Gastroesophageal sphincter (tissue), 4 donors: ENCODE results near the gene SUDS3. TPM values are rescaled to one million over a fixed set of nuclear protein-coding genes. Genes with fewer than 3 reads are reported as not detected.

Experiments
- ATAC-seq: fragments of 150-250 bp; one replicate; pipeline ENCODE4 v1.9.1; 2016; ENCODE audit warnings: mild to moderate bottlenecking, moderate library complexity
- H3K27ac ChIP-seq, 4 donors: fragments of 200-600 bp; sonication (generic) in 3 of 4; 1 replicate in 3 of 4; 2 replicates in 1 of 4; pipeline ENCODE4 v1.5.1; 2016 to 2019
- H3K27me3 ChIP-seq: fragments of 200-600 bp; sonication (generic); one replicate; pipeline ENCODE4 v1.5.1; 2019
- H3K36me3 ChIP-seq, 2 donors: fragments of 200-600 bp; sonication (generic); one replicate each; pipeline ENCODE4 v1.5.1; 2019; ENCODE audit warnings: control low read depth in 1 of 2
- H3K4me1 ChIP-seq, 3 donors: fragments of 200-600 bp; sonication (generic); 1 replicate in 2 of 3; 2 replicates in 1 of 3; pipeline ENCODE4 v1.5.1; 2016 to 2019; ENCODE audit warnings: control low read depth in 2 of 3
- H3K4me3 ChIP-seq, 2 donors: fragments of 200-600 bp; sonication (generic); one replicate each; pipeline ENCODE4 v1.5.1; 2019; ENCODE audit warnings: mild to moderate bottlenecking in 1 of 2, moderate library complexity in 1 of 2
- H3K9me3 ChIP-seq, 3 donors: fragments of 200-600 bp; sonication (generic); one replicate each; pipeline ENCODE4 v1.5.1; 2017 to 2019; ENCODE audit warnings: control low read depth in 2 of 3
- CTCF ChIP-seq, 4 experiments: fragments of 200-600 bp in 2 of 4; fragments of 450-650 bp in 2 of 4; sonication (generic) in 1 of 4; IDR thresholded peaks; one replicate each; pipeline ENCODE4 v1.5.1; 2017 to 2019; ENCODE audit warnings: antibody characterized with exemption in 4 of 4, mild to moderate bottlenecking in 2 of 4, moderate library complexity in 2 of 4
- EP300 ChIP-seq: sonication (generic); formaldehyde crosslinking; IDR thresholded peaks from one replicate; pipeline ENCODE4 v1.6.1; 2017; ENCODE audit warnings: antibody characterized with exemption, mild to moderate bottlenecking
- POLR2A ChIP-seq, 2 donors: fragments of 450-650 bp; IDR thresholded peaks; one replicate each; pipeline ENCODE4 v1.6.1; 2017; ENCODE audit warnings: antibody characterized with exemption in 2 of 2, mild to moderate bottlenecking in 2 of 2, moderate library complexity in 1 of 2
- POLR2AphosphoS5 ChIP-seq: sonication (generic); formaldehyde crosslinking; IDR thresholded peaks from one replicate; pipeline ENCODE4 v1.6.1; 2017; ENCODE audit warnings: antibody characterized with exemption
- WGBS, 2 donors: methylation state at CpG; one replicate each; pipeline ENCODE4 v1.1.5; 2018; ENCODE audit warnings: low coverage in 1 of 2; 5-methylcytosine and 5-hydroxymethylcytosine counted together
- total RNA-seq, 4 donors: library from RNA; depleted of rRNA; stranded (reverse); fragments of >200 nt; gene quantifications; one replicate each; pipeline ENCODE4 v1.1.0, GENCODE V29; 2016

The SUDS3 gene
- total RNA-seq, 4 donors from 2014 or later, result 57.2 to 65.5 (median 61.5) TPM

GRCh38 chr12:118377884-118378470 lies 1.6 kb downstream of the SUDS3 start:
- peaks cover 0 to 44% of the 10 kb centered on the region in 2 donors for H3K36me3 ChIP-seq
- no peaks in the 10 kb centered on the region for H3K27me3 ChIP-seq
- peak overlapping the region in 3 of 4 donors; percentile 91 to 97 (median 95) for H3K27ac ChIP-seq
- H3K4me3 ChIP-seq, result peak overlapping the region; percentile 81 to 99
- H3K4me1 ChIP-seq, result peaks cover 0 to 53% (median 7%) of the 10 kb centered on the region in 3 donors
- no peaks in the 10 kb centered on the region for H3K9me3 ChIP-seq
- 30 to 32% methylated on average over 8 of the region's 8 CpGs for WGBS, 2 donors
- TF ChIP-seq CTCF (IDR thresholded peaks at IDR 0.05), result peak; percentile 94 to 98 (median 95)
- no peak for TF ChIP-seq POLR2A (IDR thresholded peaks at IDR 0.05)
- no peak for ATAC-seq

- peaks cover 0 to 100% of the 10 kb centered on the region in 2 donors for H3K36me3 ChIP-seq
- no peak overlapping the region for H3K4me3 ChIP-seq
- H3K27me3 ChIP-seq, result no peaks in the 10 kb centered on the region
- TF ChIP-seq POLR2A (IDR thresholded peaks at IDR 0.05), result no peak
- TF ChIP-seq POLR2AphosphoS5, result no peak
- TF ChIP-seq CTCF (IDR thresholded peaks at IDR 0.05), result no peak
- no peak for TF ChIP-seq EP300
- H3K4me1 ChIP-seq, result no peaks in the 10 kb centered on the region
- H3K27ac ChIP-seq, result peak overlapping the region in 1 of 4 donors; percentile 45
- H3K9me3 ChIP-seq, result no peaks in the 10 kb centered on the region
- ATAC-seq, result peak; percentile 41
- 70 to 79% methylated on average over 2 of the region's 2 CpGs for WGBS, 2 donors
Observed at GRCh38 chr12:118391424-118391823, 15.1 kb downstream of the SUDS3 start.

- ATAC-seq, result no peak
- Histone ChIP-seq H3K27me3 (no peaks in the 10 kb centered on the region), H3K4me3 (no peak overlapping the region), H3K27ac (peak overlapping the region in 1 of 4 donors; percentile 45), H3K36me3 (peaks cover 0 to 100% of the 10 kb centered on the region in 2 donors), H3K4me1 (peaks cover 0 to 1% (median 0%) of the 10 kb centered on the region in 3 donors), H3K9me3 (no peaks in the 10 kb centered on the region)
- WGBS, 2 donors, result 75 to 86% methylated on average over 1 of the region's 1 CpG
- TF ChIP-seq POLR2AphosphoS5, result no peak
- no peak for TF ChIP-seq POLR2A (IDR thresholded peaks at IDR 0.05)
- TF ChIP-seq CTCF (IDR thresholded peaks at IDR 0.05), result no peak
- TF ChIP-seq EP300, result no peak
Observed at GRCh38 chr12:118391836-118392235, 15.5 kb downstream of the SUDS3 start.

GRCh38 chr12:118397708-118398440 lies 21.5 kb downstream of the SUDS3 start:
- peaks cover 0 to 35% (median 0%) of the 10 kb centered on the region in 3 donors for H3K4me1 ChIP-seq
- H3K9me3 ChIP-seq, result no peaks in the 10 kb centered on the region
- no peak overlapping the region for H3K4me3 ChIP-seq
- no peaks in the 10 kb centered on the region for H3K27me3 ChIP-seq
- H3K27ac ChIP-seq, result peak overlapping the region in 3 of 4 donors; percentile 52 to 69 (median 57)
- WGBS, 2 donors, result 43 to 46% methylated on average over 8 to 9 of the region's 10 CpGs
- no peak for TF ChIP-seq EP300
- no peak for TF ChIP-seq POLR2A (IDR thresholded peaks at IDR 0.05)
- no peak for TF ChIP-seq CTCF (IDR thresholded peaks at IDR 0.05)
- no peak for TF ChIP-seq POLR2AphosphoS5
- ATAC-seq, result peak; percentile 59
- H3K36me3 ChIP-seq, result peaks cover 0 to 96% of the 10 kb centered on the region in 2 donors

GRCh38 chr12:118398524-118398923 lies 22.2 kb downstream of the SUDS3 start:
- H3K4me1 ChIP-seq, result peaks cover 0 to 35% (median 0%) of the 10 kb centered on the region in 3 donors
- no peaks in the 10 kb centered on the region for H3K27me3 ChIP-seq
- 66 to 72% methylated on average over 2 of the region's 2 CpGs for WGBS, 2 donors
- H3K4me3 ChIP-seq, result no peak overlapping the region
- no peak for ATAC-seq
- TF ChIP-seq POLR2AphosphoS5 (no peak), CTCF (IDR thresholded peaks at IDR 0.05) (no peak), POLR2A (IDR thresholded peaks at IDR 0.05) (no peak), EP300 (no peak)
- no peaks in the 10 kb centered on the region for H3K9me3 ChIP-seq
- H3K36me3 ChIP-seq, result peaks cover 0 to 96% of the 10 kb centered on the region in 2 donors
- peak overlapping the region in 2 of 4 donors; percentile 57 to 69 for H3K27ac ChIP-seq
